OCI-LY1 (cell line): ENCODE results near the gene RNF168.
A peak's percentile ranks its signal among the peaks of the same experiment; 100 is the strongest.

Experiments
- H2AFZ ChIP-seq: fragments of 200-600 bp; sonication (generic), shearing (Covaris generic); 2 replicates; pipeline ENCODE4 v1.6.0; 2014; ENCODE audit warnings: antibody characterized with exemption, mild to moderate bottlenecking, low read length
- H3F3A ChIP-seq: fragments of 200-600 bp; sonication (generic), shearing (Covaris generic); 2 replicates; pipeline ENCODE4 v1.6.0; 2014; ENCODE audit warnings: mild to moderate bottlenecking, antibody characterized with exemption, low read length, moderate library complexity; ENCODE audit not compliant: insufficient read depth
- H3K27ac ChIP-seq: fragments of 200-600 bp; sonication (generic); 2 replicates; pipeline ENCODE4 v1.5.1; 2014; ENCODE audit warnings: low read length, mixed run types, mild to moderate bottlenecking, low read depth; ENCODE audit not compliant: poor library complexity, severe bottlenecking
- H3K27me3 ChIP-seq: fragments of 200-600 bp; sonication (generic); 2 replicates; pipeline ENCODE4 v1.6.0; 2014; ENCODE audit warnings: antibody characterized with exemption, mild to moderate bottlenecking, low read length, moderate library complexity; ENCODE audit not compliant: insufficient read depth
- H3K36me3 ChIP-seq: fragments of 200-600 bp; sonication (generic); 2 replicates; pipeline ENCODE4 v1.6.1; 2014; ENCODE audit warnings: mild to moderate bottlenecking, antibody characterized with exemption, low read length, moderate library complexity, mixed read lengths; ENCODE audit not compliant: insufficient read depth
- H3K4me1 ChIP-seq: fragments of 200-600 bp; sonication (generic); 2 replicates; pipeline ENCODE4 v1.5.1; 2014; ENCODE audit warnings: mild to moderate bottlenecking, low read length, moderate library complexity; ENCODE audit not compliant: insufficient read depth, severe bottlenecking
- H3K4me2 ChIP-seq: fragments of 200-600 bp; sonication (generic), shearing (Covaris generic); 2 replicates; pipeline ENCODE4 v1.6.1; 2014; ENCODE audit warnings: low read length
- H3K4me3 ChIP-seq: fragments of 200-600 bp; sonication (generic); 2 replicates; pipeline ENCODE4 v1.5.1; 2014; ENCODE audit warnings: low read length, low read depth, mild to moderate bottlenecking, mixed read lengths; ENCODE audit not compliant: poor library complexity, severe bottlenecking
- H3K79me2 ChIP-seq: fragments of 200-600 bp; shearing (Covaris generic); 2 replicates; pipeline ENCODE4 v1.6.1; 2016; ENCODE audit warnings: mixed run types, low read length, mixed read lengths; ENCODE audit not compliant: insufficient read depth
- H3K9ac ChIP-seq: fragments of 200-600 bp; sonication (generic), shearing (Covaris generic); 2 replicates; pipeline ENCODE4 v1.6.1; 2014; ENCODE audit warnings: mild to moderate bottlenecking, low read length, mixed read lengths
- H3K9me2 ChIP-seq: fragments of 200-600 bp; sonication (generic), shearing (Covaris generic); 2 replicates; pipeline ENCODE4 v1.6.1; 2014; ENCODE audit warnings: low read depth, mild to moderate bottlenecking, low read length, mixed read lengths
- H3K9me3 ChIP-seq: fragments of 200-600 bp; shearing (Covaris generic); 2 replicates; pipeline ENCODE4 v1.6.1; 2014; ENCODE audit warnings: low read length, mixed read lengths
- H4K20me1 ChIP-seq: fragments of 200-600 bp; sonication (generic), shearing (Covaris generic); 2 replicates; pipeline ENCODE4 v1.6.0; 2016; ENCODE audit warnings: mild to moderate bottlenecking, low read length; ENCODE audit not compliant: insufficient read depth
- EZH2 ChIP-seq: fragments of 200-600 bp; sonication (generic), shearing (Covaris generic); IDR thresholded peaks from 2 replicates; pipeline ENCODE4 v1.8.0; 2017; ENCODE audit warnings: borderline replicate concordance, mixed run types, mild to moderate bottlenecking, antibody characterized with exemption, low read length, moderate library complexity, mixed read lengths
- TF ChIP-seq, protein P1 (sequence below): fragments of 200-600 bp; sonication (generic), shearing (Covaris generic); IDR thresholded peaks from 2 replicates; pipeline ENCODE4 v1.5.1; 2017; ENCODE audit warnings: mild to moderate bottlenecking, antibody characterized with exemption, low read length, moderate library complexity, mixed read lengths

The RNF168 gene

DNA sequence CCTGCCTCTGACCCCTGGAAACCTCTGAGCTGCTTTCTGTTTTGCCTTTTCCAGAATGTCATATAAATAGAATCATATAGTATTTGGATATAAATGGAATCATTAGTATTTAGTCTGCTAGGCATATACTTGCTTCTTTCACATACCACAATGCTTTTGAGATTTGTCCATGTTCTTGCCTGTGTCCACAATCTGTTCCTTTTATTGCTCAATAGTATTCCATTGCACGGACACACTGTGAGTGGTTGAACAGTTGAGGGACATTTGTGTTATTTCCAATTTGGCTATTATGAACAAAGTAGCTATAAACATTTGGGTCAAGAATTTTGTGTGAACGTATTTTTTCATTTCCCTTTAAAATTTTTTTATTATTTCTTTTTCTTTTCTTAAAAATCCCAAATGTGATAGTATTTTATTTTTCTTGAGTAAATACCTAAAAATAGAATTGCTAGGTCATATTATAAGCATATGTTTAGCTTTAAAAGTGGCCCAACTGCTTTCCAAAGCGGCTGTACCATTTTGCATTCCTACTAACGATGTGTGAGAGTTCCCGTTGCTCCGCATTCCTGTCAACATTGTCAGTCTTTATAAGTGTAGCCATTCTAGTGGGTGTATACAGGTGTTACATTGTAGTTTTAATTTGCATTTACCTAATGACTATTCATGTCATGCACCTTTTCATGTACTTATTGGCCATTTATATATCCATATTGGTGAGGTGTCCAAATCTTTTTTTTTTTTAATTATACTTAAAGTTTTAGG is 38.3 kb upstream of the RNF168 start:
- Histone ChIP-seq H3K9me3 (0 out of 2 replicates have a peak, but pooled peaks cover 3% of the 10 kb centered on the region), H3K36me3 (no peaks in the 10 kb centered on the region), H3K4me3 (no peak overlapping the region), H2AFZ (no peak overlapping the region), H3K9ac (no peak overlapping the region), H3K4me2 (no peak overlapping the region), H3F3A (no peaks in the 10 kb centered on the region), H3K4me1 (no peaks in the 10 kb centered on the region), H4K20me1 (no peaks in the 10 kb centered on the region), H3K79me2 (no peaks in the 10 kb centered on the region), H3K27me3 (peaks cover 7% of the 10 kb centered on the region), H3K27ac (no peak overlapping the region), H3K9me2 (no peaks in the 10 kb centered on the region)
- no peak for TF ChIP-seq EZH2
- TF ChIP-seq, protein P1, sequence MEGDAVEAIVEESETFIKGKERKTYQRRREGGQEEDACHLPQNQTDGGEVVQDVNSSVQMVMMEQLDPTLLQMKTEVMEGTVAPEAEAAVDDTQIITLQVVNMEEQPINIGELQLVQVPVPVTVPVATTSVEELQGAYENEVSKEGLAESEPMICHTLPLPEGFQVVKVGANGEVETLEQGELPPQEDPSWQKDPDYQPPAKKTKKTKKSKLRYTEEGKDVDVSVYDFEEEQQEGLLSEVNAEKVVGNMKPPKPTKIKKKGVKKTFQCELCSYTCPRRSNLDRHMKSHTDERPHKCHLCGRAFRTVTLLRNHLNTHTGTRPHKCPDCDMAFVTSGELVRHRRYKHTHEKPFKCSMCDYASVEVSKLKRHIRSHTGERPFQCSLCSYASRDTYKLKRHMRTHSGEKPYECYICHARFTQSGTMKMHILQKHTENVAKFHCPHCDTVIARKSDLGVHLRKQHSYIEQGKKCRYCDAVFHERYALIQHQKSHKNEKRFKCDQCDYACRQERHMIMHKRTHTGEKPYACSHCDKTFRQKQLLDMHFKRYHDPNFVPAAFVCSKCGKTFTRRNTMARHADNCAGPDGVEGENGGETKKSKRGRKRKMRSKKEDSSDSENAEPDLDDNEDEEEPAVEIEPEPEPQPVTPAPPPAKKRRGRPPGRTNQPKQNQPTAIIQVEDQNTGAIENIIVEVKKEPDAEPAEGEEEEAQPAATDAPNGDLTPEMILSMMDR, result no peak

DNA sequence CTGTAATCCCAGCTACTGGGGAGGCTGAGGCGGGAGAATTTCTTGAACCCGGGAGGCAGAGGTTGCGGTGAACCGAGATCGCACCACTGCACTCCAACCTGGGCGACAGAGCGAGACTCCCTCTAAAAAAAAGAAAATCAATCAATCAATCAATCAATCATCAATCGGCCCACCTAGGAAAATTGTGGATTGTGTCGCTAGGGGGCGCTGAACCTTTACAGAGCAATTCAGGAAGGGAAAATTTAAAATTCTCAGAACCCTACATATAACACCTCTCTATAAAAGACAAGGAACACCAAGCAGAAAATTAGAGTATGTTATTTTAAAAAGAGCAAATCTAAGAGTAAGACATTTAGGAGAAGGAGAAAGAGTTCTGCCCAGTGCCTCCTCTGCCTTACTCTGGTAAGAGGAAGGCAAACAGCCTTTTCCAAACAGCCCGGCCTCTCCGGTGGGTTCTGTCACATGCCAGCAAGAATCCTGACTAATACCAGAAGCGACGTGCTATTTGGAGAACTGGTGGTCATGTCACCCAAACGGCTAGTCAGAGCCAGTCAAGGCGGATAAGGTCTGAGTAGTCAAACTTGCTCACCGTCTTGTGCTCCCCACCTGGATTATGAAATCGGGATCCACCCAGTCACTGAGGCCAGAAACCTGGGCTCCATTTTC is 33.9 kb upstream of the RNF168 start:
- Histone ChIP-seq H3K9ac (no peak overlapping the region), H3K9me3 (no peaks in the 10 kb centered on the region), H3K27me3 (no peaks in the 10 kb centered on the region; the same call in 1 of the 2 replicates), H4K20me1 (no peaks in the 10 kb centered on the region), H3K4me3 (no peak overlapping the region), H3K27ac (no peak overlapping the region), H3K9me2 (no peaks in the 10 kb centered on the region), H3F3A (no peaks in the 10 kb centered on the region), H3K79me2 (no peaks in the 10 kb centered on the region), H3K36me3 (no peaks in the 10 kb centered on the region), H2AFZ (no peak overlapping the region), H3K4me1 (no peaks in the 10 kb centered on the region), H3K4me2 (no peak overlapping the region)
- TF ChIP-seq, protein P1, result peak; percentile 86
- TF ChIP-seq EZH2, result no peak

DNA sequence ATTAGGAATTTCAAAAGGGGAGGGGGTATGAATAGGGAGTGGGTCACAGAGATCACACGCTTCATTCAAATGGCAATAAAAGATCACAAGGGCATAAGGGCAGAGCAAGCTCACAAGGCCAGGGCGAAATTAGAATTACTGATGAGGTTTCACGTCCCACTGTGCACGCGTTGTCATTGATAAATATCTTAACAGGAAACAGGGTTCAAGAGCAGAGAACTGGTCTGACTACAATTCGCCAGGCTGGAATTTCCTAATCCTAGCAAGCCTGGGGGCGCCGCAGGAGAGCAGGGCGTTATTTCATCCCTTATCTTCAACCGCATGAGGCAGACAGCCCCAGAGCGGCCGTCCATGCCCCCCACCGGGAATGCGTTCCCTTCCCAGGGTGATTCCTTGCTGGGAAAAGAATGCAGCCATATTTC is 29.7 kb upstream of the RNF168 start:
- Histone ChIP-seq H3K79me2 (no peaks in the 10 kb centered on the region), H3K9me2 (no peaks in the 10 kb centered on the region), H3K4me1 (peaks cover 9% of the 10 kb centered on the region), H3K4me2 (no peak overlapping the region), H3K27ac (no peak overlapping the region), H4K20me1 (no peaks in the 10 kb centered on the region), H3F3A (no peaks in the 10 kb centered on the region), H3K27me3 (peaks cover 5% of the 10 kb centered on the region), H3K9me3 (peaks cover 4% of the 10 kb centered on the region; the same call in 1 of the 2 replicates), H3K9ac (no peak overlapping the region), H2AFZ (no peak overlapping the region), H3K36me3 (no peaks in the 10 kb centered on the region; the same call in 1 of the 2 replicates), H3K4me3 (no peak overlapping the region)
- TF ChIP-seq EZH2, result no peak
